Hepatocyte (in vitro differentiated cells): ENCODE data around the gene RASAL1.

ENCODE experiments used
- EZH2 ChIP-seq: fragments of 200-600 bp; sonication (generic); IDR thresholded peaks from 2 replicates; pipeline ENCODE4 v1.6.1; 2016; ENCODE audit warnings: antibody characterized with exemption, mild to moderate bottlenecking, borderline replicate concordance
- EZH2phosphoT487 ChIP-seq: fragments of 200-600 bp; sonication (generic); IDR thresholded peaks from one replicate; pipeline ENCODE4 v1.6.1; 2018; ENCODE audit warnings: antibody characterized with exemption, mild to moderate bottlenecking, low read depth, moderate library complexity; ENCODE audit not compliant: unreplicated experiment, severe bottlenecking
- TF ChIP-seq, protein P1 (sequence below): fragments of 200-600 bp; sonication (generic); IDR thresholded peaks from 2 replicates; pipeline ENCODE4 v1.5.1; 2016; ENCODE audit warnings: antibody characterized with exemption, mild to moderate bottlenecking; ENCODE audit not compliant: poor library complexity

DNA sequence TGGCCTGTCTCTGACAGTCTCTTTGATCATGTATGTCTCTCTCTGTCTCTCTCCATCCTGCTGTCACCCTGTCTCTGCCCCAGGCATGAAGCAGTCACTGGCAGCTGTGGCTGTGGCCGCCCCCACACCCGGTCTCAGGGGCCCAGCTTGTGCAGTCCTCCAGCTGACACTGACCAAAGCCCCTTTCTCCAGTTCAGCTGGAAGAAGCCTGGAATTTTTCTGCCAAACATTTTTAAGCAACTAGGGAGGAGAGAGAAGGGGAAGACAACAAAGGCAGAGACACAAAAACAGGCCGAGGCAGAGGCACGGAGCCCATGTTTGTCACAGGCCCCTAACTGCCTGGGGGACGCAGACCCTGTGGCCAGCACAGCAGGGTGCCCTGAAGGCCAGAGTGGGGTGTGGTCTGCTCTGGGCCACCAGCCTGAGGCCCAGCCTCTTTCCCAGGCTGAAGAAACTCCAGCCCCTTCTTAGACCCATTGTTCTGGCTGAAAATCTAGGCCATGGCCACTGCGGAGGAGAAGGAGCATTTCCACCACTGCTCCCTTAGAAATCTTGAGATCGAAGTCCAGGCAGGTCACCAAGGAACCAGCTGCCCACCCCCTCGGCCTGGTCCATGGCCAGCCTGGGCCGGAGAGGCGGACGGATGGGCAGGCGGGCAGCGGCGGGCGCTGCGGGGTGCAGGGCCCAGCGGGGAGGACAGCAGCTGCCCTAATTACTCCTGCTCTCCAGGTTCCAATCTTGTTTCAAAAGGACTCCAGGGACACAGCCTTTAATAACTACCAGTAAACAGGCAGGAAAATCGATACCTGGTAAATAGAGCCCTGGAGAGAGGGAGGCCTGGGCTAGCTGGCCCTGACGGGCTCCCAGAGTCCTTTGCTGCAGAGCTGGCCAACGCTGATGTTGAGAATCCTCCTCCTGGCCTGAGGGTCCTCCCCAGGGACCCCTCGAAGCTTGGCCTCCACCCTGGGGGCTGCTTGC, 64.1 kb downstream of the RASAL1 start:
- TF ChIP-seq, protein P1, sequence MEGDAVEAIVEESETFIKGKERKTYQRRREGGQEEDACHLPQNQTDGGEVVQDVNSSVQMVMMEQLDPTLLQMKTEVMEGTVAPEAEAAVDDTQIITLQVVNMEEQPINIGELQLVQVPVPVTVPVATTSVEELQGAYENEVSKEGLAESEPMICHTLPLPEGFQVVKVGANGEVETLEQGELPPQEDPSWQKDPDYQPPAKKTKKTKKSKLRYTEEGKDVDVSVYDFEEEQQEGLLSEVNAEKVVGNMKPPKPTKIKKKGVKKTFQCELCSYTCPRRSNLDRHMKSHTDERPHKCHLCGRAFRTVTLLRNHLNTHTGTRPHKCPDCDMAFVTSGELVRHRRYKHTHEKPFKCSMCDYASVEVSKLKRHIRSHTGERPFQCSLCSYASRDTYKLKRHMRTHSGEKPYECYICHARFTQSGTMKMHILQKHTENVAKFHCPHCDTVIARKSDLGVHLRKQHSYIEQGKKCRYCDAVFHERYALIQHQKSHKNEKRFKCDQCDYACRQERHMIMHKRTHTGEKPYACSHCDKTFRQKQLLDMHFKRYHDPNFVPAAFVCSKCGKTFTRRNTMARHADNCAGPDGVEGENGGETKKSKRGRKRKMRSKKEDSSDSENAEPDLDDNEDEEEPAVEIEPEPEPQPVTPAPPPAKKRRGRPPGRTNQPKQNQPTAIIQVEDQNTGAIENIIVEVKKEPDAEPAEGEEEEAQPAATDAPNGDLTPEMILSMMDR, result no peak
- no peak for TF ChIP-seq EZH2
- no peak for TF ChIP-seq EZH2phosphoT487
